Measurements from ENCODE around the gene RGS1.

Gene RGS1

DNA sequence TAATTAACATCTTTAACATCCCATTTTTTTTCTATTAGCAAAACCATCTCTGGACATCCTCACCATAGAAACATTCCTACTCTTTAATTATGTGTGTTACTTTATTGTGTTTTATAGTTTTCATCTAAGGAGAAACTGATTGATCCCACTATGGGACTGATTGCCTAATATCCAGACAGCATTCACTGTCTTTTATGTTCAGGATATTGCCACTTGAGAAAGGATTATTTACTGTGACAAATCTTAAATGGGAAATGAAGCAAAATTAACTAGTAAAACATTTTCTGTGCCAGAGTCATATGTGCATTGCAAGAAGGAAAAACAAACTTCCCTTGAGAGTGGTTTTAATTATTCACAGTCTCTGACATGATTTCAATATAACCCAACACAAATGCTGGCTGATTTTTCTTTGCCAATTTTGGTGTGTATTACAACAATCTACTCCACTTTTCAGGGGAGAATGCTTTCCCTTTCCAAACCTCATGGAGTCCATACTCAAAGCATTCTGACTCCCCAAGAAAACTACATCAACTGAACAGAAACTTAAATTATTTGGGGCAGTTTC lies 44.6 kb downstream of the RGS1 start:
- no peak for DNase-seq (ENCODE audit: low read depth in 2 of 2)

DNA sequence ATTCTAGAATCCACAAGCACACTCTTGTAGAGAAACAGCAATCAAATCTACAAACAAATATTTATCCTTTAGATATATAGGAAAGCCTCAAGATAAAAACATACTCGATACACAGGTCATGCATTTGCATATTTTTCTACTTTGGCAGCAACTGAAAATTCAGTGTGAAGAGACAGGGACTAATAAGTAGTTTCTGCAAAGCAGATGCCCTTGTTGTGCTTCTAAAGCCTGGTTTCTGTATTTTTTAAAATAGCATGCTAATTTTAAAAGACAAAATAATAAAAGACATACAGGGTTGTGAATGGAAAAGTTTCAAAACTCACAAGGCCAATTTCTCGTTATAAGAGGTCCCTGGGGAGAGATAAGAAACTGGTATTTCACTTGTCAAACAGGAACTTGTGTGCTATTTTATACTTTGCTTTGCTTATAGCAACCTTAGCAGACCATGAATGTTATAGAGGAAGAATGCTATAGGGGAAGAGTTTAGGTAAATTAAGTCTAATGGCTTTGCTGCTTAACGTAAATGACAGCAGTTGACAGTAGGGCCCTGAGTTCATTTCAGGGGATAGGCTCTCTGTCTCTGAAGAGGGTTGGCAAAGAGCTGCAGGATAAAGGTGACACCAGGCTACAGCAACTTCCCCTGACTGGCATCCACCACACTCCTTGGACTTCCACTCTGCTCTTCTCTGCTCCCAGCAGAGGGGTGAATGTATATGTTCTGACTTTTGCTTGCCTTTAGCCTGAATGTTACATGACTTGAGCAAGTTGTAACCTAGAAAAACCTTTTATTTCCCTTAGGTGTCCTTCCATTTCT lies 51.0 kb downstream of the RGS1 start:
- no peak for DNase-seq (ENCODE audit: low read depth in 2 of 2)

DNA sequence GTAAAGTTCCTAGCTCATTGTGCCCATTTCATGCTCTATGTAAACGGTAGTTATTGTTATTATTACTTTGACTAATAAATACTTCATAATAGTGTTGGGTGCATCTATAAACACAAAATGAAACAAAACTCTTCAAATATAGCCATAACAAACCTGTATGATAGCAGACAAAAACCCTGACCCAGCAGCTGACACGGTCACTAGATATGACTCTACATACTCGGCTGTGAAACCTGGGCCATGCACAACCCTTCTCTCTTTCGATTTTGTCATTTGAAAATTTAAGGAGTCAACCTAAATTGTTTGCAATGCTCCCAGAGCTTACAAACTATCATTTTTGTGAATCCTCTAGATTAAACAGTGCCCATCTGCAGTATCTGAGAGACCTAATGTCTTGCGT lies 52.3 kb downstream of the RGS1 start:
- no peak for DNase-seq (ENCODE audit: low read depth in 2 of 2)

DNA sequence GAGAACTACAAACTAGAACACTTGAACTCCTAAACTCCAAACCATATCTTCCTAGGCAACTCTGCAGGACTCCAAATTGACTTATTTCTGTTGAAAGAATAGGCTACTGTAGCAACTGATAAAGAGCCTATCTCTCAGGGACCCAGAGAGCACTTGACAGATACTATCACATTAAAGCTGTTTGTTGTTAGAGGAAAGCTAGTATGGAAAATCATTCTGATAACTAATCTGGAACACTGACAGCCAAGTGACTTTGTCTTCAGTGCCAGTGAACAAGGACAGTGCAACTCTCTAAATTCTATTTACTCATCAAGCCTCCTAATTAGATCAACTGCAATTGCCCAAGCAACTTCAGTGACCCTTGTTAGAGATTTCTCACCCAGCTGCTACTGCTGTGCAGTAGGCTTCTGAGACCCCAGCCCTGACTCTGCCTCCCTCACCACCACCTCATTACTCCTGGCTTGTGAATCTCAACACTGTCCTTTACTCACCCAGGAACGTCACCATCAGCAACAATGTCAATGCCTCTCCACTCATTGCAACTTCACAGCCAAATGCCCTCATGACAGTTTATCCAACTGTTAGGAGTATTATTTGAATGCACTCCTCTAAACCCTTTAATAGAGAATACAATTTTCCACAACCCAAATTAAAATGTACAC lies 53.0 kb downstream of the RGS1 start:
- no peak for DNase-seq (ENCODE audit: low read depth in 2 of 2)

DNA sequence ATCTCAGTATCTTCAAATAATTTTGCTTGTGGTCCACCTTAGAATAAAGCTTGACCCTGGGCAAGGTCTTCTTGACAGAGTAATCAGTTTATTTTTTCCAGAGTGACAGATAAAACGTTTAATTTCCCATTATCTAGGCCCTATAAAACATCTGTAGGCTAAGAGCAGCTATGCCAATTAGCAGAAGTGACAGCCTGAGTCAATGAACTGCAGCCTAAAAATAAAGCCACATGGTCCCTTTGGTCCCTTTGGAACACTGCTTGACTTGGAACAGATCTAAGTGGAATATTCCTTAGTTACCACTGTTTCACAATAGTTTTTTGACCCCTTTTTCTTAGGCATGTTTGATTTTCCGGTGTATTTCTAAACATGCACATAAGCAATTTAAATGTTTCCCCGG lies 54.0 kb downstream of the RGS1 start:
- no peak for DNase-seq (ENCODE audit: low read depth in 2 of 2)

Data from stimulated activated CD8-positive, alpha-beta memory T cell treated with anti-CD3 and anti-CD28 coated beads, Interleukin-2, amount 100 ng/mL, for 48 hours (primary cell).